Skeletal muscle cell (primary cell): ENCODE results near the gene GRIP1.

Source experiments
- DNase-seq: peaks from one replicate; pipeline ENCODE4 v3.0.0-alpha.2; 2010; ENCODE audit warnings: low read depth
- H3K4me3 ChIP-seq: 2 replicates; pipeline ENCODE4 v1.5.1; 2011; ENCODE audit warnings: low read depth, mild to moderate bottlenecking, control low read depth, low read length, moderate library complexity

The GRIP1 gene

GRCh38 chr12:66612090-66612775, 66.6 kb downstream of the GRIP1 start:
- H3K4me3 ChIP-seq = no peak overlapping the region
- no peak for DNase-seq

DNA sequence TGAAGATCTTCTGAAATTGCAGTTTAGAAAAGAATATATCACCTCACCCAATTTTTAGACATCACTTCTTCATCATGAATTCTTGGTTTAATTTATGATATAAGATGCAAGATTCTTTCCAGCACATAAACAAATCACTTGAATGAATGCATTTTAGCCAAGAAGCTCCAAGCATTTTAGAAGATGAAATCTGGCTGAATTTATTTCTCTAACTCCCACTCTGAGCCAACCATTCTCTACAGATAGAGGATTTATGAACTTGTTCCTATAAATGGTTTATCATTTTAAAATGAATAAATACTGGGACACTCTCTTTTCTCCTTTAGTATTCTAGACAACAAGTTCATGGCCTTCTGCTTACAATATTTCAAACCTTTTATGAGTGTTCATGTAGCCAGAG, 71.7 kb downstream of the GRIP1 start:
- no peak overlapping the region for H3K4me3 ChIP-seq
- DNase-seq = no peak

DNA sequence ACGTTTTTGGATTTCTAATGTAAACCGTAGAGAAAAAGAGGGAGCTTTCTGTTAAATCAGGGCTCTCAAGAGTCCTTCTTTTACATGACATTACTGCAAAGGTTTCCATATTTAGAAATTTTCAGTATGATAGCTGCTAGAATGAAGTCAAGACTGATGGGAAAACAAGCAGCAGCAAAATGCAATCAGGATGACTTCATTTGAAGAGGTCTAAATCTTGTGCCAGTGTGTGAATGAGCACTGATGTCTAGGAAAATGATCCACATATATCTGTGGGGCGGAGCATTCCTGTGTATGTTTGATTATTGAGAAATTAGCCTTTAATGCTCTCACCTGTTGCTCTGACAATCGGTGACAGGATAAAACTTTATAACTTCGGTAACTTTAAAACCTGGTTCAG, 73.6 kb downstream of the GRIP1 start:
- no peak for DNase-seq
- no peak overlapping the region for H3K4me3 ChIP-seq

DNA sequence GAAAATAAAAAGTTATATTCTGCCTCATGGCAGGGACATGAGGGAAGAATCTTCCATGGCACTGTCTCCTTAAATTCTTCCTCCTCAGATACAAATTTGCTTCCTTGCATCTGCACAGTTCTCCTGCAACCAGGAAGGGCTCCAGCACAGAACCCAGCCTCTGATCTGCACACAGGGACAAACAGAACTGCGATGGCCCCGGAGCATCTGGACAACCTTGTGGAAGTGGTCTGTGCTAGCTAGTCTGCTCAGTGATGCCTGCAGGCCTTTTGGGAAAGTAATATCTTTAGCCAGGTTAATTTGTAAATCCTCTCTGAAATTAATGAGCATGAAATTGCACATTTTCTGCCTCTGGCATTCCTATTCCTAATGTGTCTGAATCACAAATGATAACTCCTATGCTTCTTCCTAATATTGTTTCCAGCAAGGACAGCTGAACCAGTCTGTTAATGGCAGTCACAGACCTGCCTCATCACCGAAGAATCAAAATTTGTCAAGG, 74.8 kb downstream of the GRIP1 start:
- no peak for DNase-seq

GRCh38 chr12:66603461-66603860, 75.4 kb downstream of the GRIP1 start:
- DNase-seq = no peak
- H3K4me3 ChIP-seq = no peak overlapping the region

More for the DNA sequence above, 74.8 kb downstream of the GRIP1 start:
- no peak overlapping the region for H3K4me3 ChIP-seq

- no peak overlapping the region for H3K4me3 ChIP-seq
- no peak for DNase-seq
Observed at GRCh38 chr12:66602483-66603143, 76.3 kb downstream of the GRIP1 start.

DNA sequence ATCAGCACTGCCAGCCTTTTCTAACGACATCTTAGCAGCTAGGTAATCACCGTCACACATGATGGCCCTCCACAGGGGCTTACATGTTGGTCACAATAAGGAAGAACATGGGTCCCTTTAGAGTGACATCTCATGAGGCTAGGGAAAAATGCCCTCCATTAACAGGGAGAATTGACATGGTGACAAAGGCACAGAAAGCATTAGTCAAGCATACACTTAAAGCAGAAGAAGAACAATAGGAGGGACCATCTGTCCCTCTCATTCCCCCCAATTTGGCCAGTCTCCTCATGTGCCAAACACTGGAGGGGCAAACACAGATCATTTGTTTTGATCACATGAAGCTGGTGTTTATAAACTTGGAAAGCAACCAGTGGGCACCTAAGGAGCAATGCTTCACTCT, 78.0 kb downstream of the GRIP1 start:
- H3K4me3 ChIP-seq = no peak overlapping the region
- no peak for DNase-seq

DNA sequence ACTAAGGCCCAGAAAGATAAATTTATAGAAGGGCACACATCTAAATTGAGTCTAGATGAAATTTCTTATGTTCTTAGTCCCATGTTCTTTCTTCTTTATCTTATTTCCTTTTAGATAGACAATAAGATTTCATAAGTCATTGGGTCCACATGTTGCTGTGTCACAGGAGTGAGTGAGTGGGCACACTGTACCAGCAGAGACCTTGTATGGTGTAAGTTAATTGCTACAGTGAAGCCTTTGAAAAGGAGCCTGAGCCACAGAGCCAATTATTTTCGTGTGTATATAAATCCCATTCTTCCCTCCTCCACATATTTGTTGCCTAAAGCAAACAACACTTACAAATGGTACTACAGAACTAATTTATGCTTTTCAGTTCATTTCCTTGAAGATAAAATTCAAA, 79.1 kb downstream of the GRIP1 start:
- DNase-seq = no peak
- no peak overlapping the region for H3K4me3 ChIP-seq

GRCh38 chr12:66598608-66599007, 80.3 kb downstream of the GRIP1 start:
- no peak for DNase-seq
- no peak overlapping the region for H3K4me3 ChIP-seq

DNA sequence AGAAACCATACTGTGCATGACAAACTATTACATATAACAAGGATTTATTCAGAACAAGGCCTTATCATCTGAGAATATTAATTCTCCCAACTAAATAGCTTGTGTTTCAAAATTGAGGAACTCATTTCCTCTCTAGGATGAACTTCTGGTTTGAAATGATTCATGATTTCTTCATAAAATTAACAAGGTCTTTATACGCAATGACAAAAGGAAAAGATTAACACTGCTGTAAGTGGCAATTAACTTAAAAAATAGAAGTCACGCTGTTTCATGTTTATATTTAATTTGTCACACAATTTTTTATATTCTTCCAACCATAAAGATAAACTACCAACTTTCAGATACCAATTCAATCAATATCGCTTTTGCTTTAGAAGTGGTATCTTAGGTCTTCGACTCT, 80.8 kb downstream of the GRIP1 start:
- DNase-seq = no peak
- no peak overlapping the region for H3K4me3 ChIP-seq

DNA sequence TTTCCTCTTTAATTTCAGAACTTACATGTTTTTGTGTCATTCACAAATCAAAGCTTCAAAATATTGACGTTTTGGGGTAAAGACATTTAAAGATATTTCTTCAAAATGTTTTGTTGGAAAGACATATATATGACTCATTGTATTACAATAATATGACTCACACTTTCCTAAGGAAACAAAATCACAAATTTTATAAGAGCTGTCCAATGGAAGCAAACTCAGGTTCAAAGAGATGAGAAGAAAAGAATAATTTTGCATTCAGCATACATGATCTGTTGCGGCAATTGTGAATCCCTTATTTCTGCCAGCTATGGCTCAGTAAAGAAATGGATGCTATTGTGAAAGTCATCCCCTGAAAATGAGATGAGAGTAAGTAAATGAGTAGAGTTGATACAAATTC, 82.7 kb downstream of the GRIP1 start:
- H3K4me3 ChIP-seq = no peak overlapping the region
- peak; percentile 19 for DNase-seq

GRCh38 chr12:66594688-66595087, 84.2 kb downstream of the GRIP1 start:
- peak; percentile 75 for DNase-seq
- H3K4me3 ChIP-seq = no peak overlapping the region

GRCh38 chr12:66590275-66590985, 88.4 kb downstream of the GRIP1 start:
- DNase-seq = no peak
- H3K4me3 ChIP-seq = no peak overlapping the region

- DNase-seq = no peak
Observed at GRCh38 chr12:66589095-66589494, 89.8 kb downstream of the GRIP1 start.

GRCh38 chr12:66587912-66588311, 91.0 kb downstream of the GRIP1 start:
- DNase-seq = peak; percentile 10
- H3K4me3 ChIP-seq = no peak overlapping the region

More at GRCh38 chr12:66589095-66589494, 89.8 kb downstream of the GRIP1 start:
- no peak overlapping the region for H3K4me3 ChIP-seq

DNA sequence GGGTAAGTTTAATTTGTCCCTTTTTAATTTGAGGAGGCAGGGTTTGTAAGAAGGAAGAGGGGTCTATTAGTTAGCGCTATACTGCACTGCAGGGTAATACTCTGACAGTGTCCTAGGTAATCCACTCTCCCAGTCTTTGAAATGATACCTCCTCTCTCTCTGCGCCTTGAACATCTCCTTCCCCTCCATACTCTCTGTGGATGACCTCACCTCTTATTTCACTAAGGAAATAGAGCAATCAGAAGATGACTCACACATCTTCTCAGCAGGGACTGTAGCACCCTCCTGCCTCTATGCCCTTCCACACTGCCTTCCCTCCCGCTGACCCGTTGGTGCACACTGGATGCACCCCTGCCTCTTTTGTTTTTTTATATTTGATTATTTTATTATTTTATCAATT, 94.2 kb downstream of the GRIP1 start:
- no peak overlapping the region for H3K4me3 ChIP-seq
- no peak for DNase-seq

DNA sequence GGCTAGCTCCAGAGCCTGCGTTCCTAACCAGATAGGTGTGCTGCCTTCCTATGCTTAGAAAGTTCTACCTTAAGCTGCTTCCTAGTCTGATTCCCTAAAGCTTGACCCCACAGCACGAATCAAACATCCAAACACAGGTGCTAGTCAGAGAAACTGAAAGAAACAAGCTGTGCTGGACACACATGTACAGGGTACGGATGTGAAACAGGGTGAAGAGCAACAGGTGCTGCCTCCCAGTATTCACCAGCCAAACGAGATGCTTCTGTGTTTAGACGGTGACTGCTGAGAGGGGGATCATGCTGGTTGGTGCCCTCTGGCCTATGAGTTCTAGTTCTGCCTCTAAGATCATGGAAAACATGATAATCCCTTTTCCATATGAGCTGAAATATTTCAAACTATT, 105.3 kb downstream of the GRIP1 start:
- no peak overlapping the region for H3K4me3 ChIP-seq
- no peak for DNase-seq

GRCh38 chr12:66572845-66573244, 106.0 kb downstream of the GRIP1 start:
- H3K4me3 ChIP-seq = no peak overlapping the region
- no peak for DNase-seq

DNA sequence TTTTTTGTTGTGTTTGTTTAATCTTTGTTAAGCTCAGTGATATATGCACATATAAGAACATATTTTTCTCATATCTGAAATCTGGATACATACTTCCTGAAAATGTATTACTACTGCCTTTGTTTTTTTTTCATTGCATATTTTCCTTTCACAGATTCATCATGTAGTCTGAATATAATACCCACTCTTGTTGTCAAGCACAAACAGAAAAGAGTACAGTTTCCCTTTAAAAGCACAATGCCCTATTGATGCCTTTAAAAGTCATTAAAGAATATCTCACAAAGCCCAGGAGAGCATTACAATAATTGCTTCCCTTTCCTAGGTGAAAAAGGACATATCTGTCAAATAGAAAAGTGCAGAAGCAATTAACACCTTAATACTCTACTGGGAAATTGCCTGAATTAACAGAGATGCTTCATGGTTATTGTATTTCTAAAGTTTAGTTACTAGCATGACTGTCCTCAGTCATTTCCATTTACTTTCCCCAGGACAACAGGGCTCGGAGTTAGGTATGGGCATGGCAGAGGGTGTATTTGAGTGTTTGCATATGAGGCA, 107.4 kb downstream of the GRIP1 start:
- no peak for DNase-seq
- H3K4me3 ChIP-seq = no peak overlapping the region

DNA sequence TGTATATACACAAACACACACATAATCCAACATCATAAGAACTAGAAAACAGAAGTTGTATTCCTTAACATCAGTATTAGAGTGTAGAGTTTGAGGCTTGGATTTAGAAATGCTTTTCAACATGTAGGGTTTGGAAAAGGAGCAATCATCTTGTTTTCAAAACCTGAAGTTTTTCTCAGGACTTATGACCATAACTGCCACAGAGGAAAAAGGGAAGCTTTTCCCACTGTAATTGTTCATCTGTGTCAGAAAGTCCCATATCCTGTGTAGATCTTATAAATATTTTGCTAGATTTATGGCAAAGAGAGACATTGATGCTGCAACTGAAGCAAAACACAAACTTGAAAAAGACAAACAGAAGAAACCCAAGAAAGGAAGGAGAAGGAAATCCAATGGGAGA, 115.7 kb downstream of the GRIP1 start:
- H3K4me3 ChIP-seq = no peak overlapping the region
- no peak for DNase-seq
